Measurements from ENCODE around the gene ATP8B4.

GRCh38 chr15:49953421-49953820 lies 165.6 kb downstream of the ATP8B4 start:
- TF ChIP-seq EZH2 (IDR thresholded peaks at IDR 0.05), result no peak
- TF ChIP-seq POLR2AphosphoS5 (IDR thresholded peaks at IDR 0.05; ENCODE audit: borderline replicate concordance, low read depth, low read length), result no peak
